HL-60 (cell line): ENCODE results near the gene PSRC1.
"Not testable (repeated sequence)": the region's sequence is repeated elsewhere in the genome, so short reads cannot be mapped to it uniquely, and the experiment has no call there.

ENCODE experiments used
- DNase-seq, 2 experiments: peaks; one replicate each; pipeline ENCODE4 v3.0.0-alpha.2; 2010 to 2020; ENCODE audit warnings: low read depth in 1 of 2, low spot score in 1 of 2
- H3K27ac ChIP-seq: fragments of 250-450 bp; sonication (Bioruptor Pico); replicated peaks from 2 replicates; pipeline ENCODE4 v1.5.1; 2020; ENCODE audit warnings: mild to moderate bottlenecking, moderate library complexity
- H3K27me3 ChIP-seq: fragments of 250-450 bp; sonication (Bioruptor Pico); 2 replicates; pipeline ENCODE4 v1.5.1; 2021; ENCODE audit warnings: mild to moderate bottlenecking, moderate library complexity; ENCODE audit not compliant: insufficient read depth, poor library complexity, severe bottlenecking
- H3K4me3 ChIP-seq: replicated peaks from 2 replicates; pipeline ENCODE4 v1.5.1; 2011; ENCODE audit warnings: mild to moderate bottlenecking, control low read depth, low read length; ENCODE audit not compliant: insufficient read depth
- CTCF ChIP-seq: IDR thresholded peaks from one replicate; pipeline ENCODE4 v1.5.1; 2011; ENCODE audit warnings: low read length, control low read depth, inconsistent platforms; ENCODE audit not compliant: insufficient read depth
- GABPA ChIP-seq: IDR thresholded peaks from 2 replicates; pipeline ENCODE4 v1.6.1; 2012; ENCODE audit warnings: low read depth
- POLR2AphosphoS5 ChIP-seq: IDR thresholded peaks from 2 replicates; pipeline ENCODE4 v1.6.1; 2012; ENCODE audit warnings: low read depth
- SPI1 ChIP-seq: IDR thresholded peaks from 2 replicates; pipeline ENCODE4 v1.6.1; 2012; ENCODE audit warnings: low read depth, mild to moderate bottlenecking, borderline replicate concordance
- TF ChIP-seq, protein P1 (sequence below): IDR thresholded peaks from 2 replicates; pipeline ENCODE4 v1.6.1; 2012; ENCODE audit warnings: low read depth; ENCODE audit not compliant: insufficient replicate concordance

The PSRC1 gene

DNA sequence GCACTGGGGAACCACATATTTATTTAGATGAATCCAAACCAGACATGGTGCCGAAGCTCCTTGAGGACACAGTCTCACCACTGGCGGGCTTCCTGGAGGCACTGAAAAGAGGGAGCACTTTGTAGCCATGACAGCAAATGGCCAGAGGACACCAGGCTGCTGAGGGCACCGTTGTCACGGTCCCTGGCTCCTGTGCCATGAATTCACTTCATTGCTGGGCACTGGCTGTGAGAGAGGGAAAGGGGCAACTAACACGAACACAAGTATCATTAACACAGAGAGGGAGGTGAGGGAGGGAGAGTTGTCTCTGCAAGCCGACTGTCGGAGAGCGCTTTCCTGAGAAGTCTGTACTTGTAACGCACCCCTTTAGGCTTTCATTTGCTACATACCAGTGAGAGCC, 9.4 kb upstream of the PSRC1 start:
- H3K27ac ChIP-seq, result no peak overlapping the region
- no peak for DNase-seq
- H3K4me3 ChIP-seq, result no peak overlapping the region
- H3K27me3 ChIP-seq, result no peaks in the 10 kb centered on the region
- TF ChIP-seq SPI1 (no peak), GABPA (no peak), CTCF (no peak), POLR2AphosphoS5 (no peak)
- TF ChIP-seq, protein P1, sequence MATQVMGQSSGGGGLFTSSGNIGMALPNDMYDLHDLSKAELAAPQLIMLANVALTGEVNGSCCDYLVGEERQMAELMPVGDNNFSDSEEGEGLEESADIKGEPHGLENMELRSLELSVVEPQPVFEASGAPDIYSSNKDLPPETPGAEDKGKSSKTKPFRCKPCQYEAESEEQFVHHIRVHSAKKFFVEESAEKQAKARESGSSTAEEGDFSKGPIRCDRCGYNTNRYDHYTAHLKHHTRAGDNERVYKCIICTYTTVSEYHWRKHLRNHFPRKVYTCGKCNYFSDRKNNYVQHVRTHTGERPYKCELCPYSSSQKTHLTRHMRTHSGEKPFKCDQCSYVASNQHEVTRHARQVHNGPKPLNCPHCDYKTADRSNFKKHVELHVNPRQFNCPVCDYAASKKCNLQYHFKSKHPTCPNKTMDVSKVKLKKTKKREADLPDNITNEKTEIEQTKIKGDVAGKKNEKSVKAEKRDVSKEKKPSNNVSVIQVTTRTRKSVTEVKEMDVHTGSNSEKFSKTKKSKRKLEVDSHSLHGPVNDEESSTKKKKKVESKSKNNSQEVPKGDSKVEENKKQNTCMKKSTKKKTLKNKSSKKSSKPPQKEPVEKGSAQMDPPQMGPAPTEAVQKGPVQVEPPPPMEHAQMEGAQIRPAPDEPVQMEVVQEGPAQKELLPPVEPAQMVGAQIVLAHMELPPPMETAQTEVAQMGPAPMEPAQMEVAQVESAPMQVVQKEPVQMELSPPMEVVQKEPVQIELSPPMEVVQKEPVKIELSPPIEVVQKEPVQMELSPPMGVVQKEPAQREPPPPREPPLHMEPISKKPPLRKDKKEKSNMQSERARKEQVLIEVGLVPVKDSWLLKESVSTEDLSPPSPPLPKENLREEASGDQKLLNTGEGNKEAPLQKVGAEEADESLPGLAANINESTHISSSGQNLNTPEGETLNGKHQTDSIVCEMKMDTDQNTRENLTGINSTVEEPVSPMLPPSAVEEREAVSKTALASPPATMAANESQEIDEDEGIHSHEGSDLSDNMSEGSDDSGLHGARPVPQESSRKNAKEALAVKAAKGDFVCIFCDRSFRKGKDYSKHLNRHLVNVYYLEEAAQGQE, result no peak

DNA sequence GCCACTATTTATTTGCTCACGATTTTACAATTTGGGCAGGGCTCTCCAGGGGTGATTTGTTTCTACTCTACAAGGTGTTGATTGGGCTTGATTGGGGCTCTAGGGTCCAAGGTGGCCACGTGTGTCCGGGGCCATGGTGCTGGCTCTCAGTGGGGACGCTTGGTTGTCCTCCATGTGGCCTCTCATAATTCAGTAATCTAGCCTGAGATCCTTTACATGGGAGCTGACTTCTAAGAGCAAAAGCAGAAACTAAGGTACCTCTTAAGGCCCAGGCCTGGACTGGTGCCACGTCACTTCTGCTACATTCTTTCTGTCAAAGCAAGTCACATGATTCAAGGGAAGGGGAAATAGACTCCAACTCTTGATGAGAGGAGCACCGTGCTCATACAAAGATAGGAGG, 8.1 kb upstream of the PSRC1 start:
- no peak overlapping the region for H3K4me3 ChIP-seq
- no peak overlapping the region; the same call in 1 of the 2 replicates for H3K27ac ChIP-seq
- no peaks in the 10 kb centered on the region for H3K27me3 ChIP-seq
- peak; percentile 41; the same call in 1 of the 2 replicates for TF ChIP-seq SPI1
- TF ChIP-seq, protein P1, result no peak
- DNase-seq, result peak in 1 of 2 experiments; percentile 84

DNA sequence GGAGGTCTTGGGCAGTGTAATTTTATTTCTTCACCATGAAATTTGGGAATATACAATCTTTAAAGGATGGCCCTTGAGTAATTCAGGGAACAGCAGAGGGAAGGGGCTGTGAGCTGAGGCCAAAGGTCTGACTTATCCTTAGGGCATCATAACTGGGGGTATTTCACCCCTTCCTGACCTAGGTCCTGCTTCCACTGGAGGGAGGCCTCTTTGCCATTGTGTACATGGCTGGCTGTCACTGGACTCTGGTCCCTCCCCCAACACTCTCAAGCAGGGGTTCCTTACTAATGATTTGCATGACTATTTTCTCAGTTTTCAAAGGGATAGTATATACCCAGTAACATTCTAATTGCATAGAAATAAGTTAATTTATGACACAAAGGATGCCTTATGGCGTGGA, 7.2 kb upstream of the PSRC1 start:
- H3K27me3 ChIP-seq, result no peaks in the 10 kb centered on the region
- no peak overlapping the region for H3K27ac ChIP-seq
- no peak overlapping the region for H3K4me3 ChIP-seq
- no peak for TF ChIP-seq SPI1
- no peak for TF ChIP-seq POLR2AphosphoS5
- TF ChIP-seq, protein P1, result no peak
- TF ChIP-seq GABPA, result no peak
- no peak for TF ChIP-seq CTCF
- no peak for DNase-seq

DNA sequence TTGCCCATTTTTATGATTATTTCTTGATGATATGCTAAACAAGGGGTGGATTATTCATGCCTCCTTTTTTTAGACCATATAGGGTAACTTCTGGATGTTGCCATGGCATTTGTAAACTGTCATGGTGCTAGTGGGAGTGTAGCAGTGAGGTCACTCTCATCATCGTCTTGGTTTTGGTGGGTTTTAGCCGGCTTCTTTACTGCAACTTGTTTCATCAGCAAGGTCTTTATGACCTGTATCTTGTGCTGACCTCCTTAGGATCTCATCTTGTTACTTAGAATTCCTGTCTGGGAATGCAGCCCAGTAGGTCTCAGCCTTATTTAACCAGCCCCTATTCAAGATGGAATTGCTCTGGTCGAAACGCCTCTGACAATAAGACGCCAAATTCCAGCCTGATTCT, 3.8 kb upstream of the PSRC1 start:
- H3K27me3 ChIP-seq, H3K4me3 ChIP-seq, DNase-seq, H3K27ac ChIP-seq: not testable (repeated sequence)
